ENCODE measurements around the gene DNAJC24. TPM values are rescaled to one million over a fixed set of nuclear protein-coding genes. Genes with fewer than 3 reads are reported as not detected.

Gene DNAJC24
- total RNA-seq, 1 donor from 2014 or later, result 11.0 TPM

Other genes with a start within 250 kb of the DNAJC24 start
- gene DCDC1, start 121 bp upstream of the DNAJC24 start, total RNA-seq, result not detected
- 11.3 TPM for gene IMMP1L, start 139.8 kb downstream of the DNAJC24 start, total RNA-seq
- 23.3 TPM for gene ELP4, start 139.9 kb downstream of the DNAJC24 start, total RNA-seq